Measurements from ENCODE around the gene DEFB114. TPM values are rescaled to one million over a fixed set of nuclear protein-coding genes. Genes with fewer than 3 reads are reported as not detected.

Gene DEFB114
- total RNA-seq, result not detected

DNA sequence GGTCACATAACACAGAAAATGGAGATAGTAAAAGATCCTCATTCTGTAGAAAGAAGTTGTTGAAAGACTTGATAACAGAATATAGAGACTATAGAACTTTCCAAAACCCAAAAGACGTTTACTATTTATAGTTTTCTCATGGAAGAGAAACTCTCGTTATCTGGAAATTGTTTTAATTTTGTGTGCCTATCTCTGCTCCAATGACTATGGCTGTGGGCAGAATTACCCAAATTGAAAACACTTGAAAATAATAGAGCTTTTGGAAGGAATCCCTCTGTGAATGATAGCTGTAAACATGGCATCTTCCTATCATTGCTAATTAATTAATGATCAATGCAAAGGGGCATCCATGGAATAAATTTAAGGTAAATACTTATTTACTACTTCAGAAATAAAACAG, at the start of gene DEFB114:
TSS of gene DEFB114 (minus strand) at position 101 of the 400 bp plus-strand sequence. CDS start at position 42, 59 bp downstream.
- TF ChIP-seq CTCF (IDR thresholded peaks at IDR 0.05) (no peak), POLR2A (IDR thresholded peaks at IDR 0.05) (no peak), EP300 (IDR thresholded peaks at IDR 0.05) (no peak), POLR2AphosphoS5 (IDR thresholded peaks at IDR 0.05) (no peak)
- no peaks in the 10 kb centered on the region for H3K36me3 ChIP-seq
- H3K4me1 ChIP-seq, result no peaks in the 10 kb centered on the region
- H3K4me3 ChIP-seq, result no peak within 1 kb of the TSS
- H3K27ac ChIP-seq, result no peak within 1 kb of the TSS
- no peaks in the 10 kb centered on the region for H3K27me3 ChIP-seq
- peaks cover 0 to under 1% (median 0%) of the 10 kb centered on the region in 4 donors for H3K9me3 ChIP-seq
- DNase-seq, result no peak
- ATAC-seq (ENCODE audit: low FRiP score in 2 of 2), result no peak
- WGBS, 2 donors, result 66 to 70% methylated on average over 2 of the region's 2 CpGs

- H3K36me3 ChIP-seq, result no peaks in the 10 kb centered on the region
- ATAC-seq (ENCODE audit: low FRiP score in 2 of 2) (no peak), DNase-seq (no peak)
- H3K27ac ChIP-seq, result no peak overlapping the region
- H3K4me1 ChIP-seq, result no peaks in the 10 kb centered on the region
- WGBS, 2 donors, result 85 to 86% methylated on average over 3 of the region's 3 CpGs
- no peaks in the 10 kb centered on the region for H3K27me3 ChIP-seq
- H3K9me3 ChIP-seq, result no peaks in the 10 kb centered on the region
- TF ChIP-seq POLR2A (IDR thresholded peaks at IDR 0.05) (no peak), EP300 (IDR thresholded peaks at IDR 0.05) (no peak), POLR2AphosphoS5 (IDR thresholded peaks at IDR 0.05) (no peak), CTCF (IDR thresholded peaks at IDR 0.05) (no peak)
- no peak overlapping the region for H3K4me3 ChIP-seq
These were observed 43.9 kb upstream of the DEFB114 start for GRCh38 chr6:50007819-50008218.

DNA sequence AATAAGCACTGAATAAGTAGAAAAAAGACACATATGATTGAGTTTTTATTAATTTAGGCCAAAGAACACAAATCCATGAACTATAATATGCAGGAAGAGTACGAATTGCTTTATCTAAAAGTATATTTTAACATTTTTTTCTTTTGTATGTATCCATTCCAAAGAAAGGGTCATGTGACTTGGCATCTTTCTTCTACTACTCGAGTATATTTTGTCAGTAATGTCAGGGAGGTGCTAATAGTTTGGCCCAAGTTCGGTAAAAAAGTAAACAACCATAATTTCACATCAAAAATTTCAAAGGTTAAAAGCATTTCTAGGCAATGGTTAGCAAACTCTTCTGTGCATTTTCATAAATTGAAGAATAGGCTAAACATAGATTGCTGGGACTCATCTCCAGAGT, 39.2 kb upstream of the DEFB114 start:
- Histone ChIP-seq H3K4me3 (no peak overlapping the region), H3K36me3 (no peaks in the 10 kb centered on the region), H3K27ac (no peak overlapping the region), H3K4me1 (no peaks in the 10 kb centered on the region), H3K9me3 (no peaks in the 10 kb centered on the region), H3K27me3 (no peaks in the 10 kb centered on the region)
- DNase-seq, result no peak
- ATAC-seq (ENCODE audit: low FRiP score in 2 of 2), result no peak
- 53 to 55% methylated on average over 3 of the region's 3 CpGs for WGBS, 2 donors
- TF ChIP-seq POLR2A (IDR thresholded peaks at IDR 0.05) (no peak), POLR2AphosphoS5 (IDR thresholded peaks at IDR 0.05) (no peak), EP300 (IDR thresholded peaks at IDR 0.05) (no peak), CTCF (IDR thresholded peaks at IDR 0.05) (no peak)

DNA sequence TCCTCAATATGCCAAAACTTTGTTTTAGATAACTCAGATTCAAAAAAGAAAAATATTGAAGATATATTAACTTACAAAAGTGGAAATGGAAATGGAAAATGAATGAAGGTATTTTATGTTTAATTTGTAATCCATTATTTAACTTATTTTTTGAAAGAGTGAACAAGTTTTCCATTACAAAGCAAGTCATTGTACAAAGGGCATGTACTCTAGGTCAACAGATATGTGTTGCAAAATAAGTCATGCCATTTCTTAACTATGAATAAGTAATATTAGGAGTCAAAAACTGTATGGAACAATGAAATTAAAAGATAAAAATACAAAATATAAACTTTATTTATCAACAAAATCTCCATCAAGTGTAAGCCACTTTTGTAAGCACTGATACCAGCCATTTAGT, 31.3 kb upstream of the DEFB114 start:
- Histone ChIP-seq H3K36me3 (no peaks in the 10 kb centered on the region), H3K9me3 (no peaks in the 10 kb centered on the region), H3K27me3 (no peaks in the 10 kb centered on the region), H3K4me3 (no peak overlapping the region), H3K27ac (no peak overlapping the region), H3K4me1 (no peaks in the 10 kb centered on the region)
- DNase-seq (no peak), ATAC-seq (ENCODE audit: low FRiP score in 2 of 2) (no peak)
- TF ChIP-seq POLR2A (IDR thresholded peaks at IDR 0.05), result no peak

DNA sequence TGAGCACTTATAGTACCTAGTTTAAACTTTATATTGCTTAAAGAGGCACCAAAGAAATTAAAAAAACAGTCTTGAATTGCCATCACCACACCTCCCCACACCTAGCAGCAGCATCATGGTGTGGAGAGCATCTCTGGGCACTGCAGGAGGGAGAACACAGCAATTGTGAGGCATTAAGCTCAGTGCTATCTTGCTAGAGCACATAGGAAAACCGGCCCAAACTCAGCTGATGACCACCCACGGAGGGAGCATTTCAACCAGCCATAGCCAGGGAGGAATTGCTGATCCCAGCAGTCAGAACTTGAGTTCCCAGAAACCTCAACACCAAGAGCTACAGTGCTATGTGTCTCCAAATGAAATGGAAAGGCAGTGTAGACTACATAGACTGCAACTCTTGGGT, 24.9 kb upstream of the DEFB114 start:
- TF ChIP-seq POLR2AphosphoS5 (IDR thresholded peaks at IDR 0.05), result no peak
- TF ChIP-seq EP300 (IDR thresholded peaks at IDR 0.05), result no peak
- TF ChIP-seq CTCF (IDR thresholded peaks at IDR 0.05), result no peak
- TF ChIP-seq POLR2A (IDR thresholded peaks at IDR 0.05), result no peak
- no peaks in the 10 kb centered on the region for H3K27me3 ChIP-seq
- no peak overlapping the region for H3K4me3 ChIP-seq
- DNase-seq (no peak), ATAC-seq (ENCODE audit: low FRiP score in 2 of 2) (no peak)
- no peaks in the 10 kb centered on the region for H3K9me3 ChIP-seq
- no peaks in the 10 kb centered on the region for H3K36me3 ChIP-seq
- H3K27ac ChIP-seq, result no peak overlapping the region
- no peaks in the 10 kb centered on the region for H3K4me1 ChIP-seq
- WGBS, 2 donors, result 84 to 89% methylated on average over 2 of the region's 2 CpGs

Measured in upper lobe of left lung (tissue), 6 donors.